GM19324 (cell line): Measurements from ENCODE around the gene INTS11.

Experiments
- ATAC-seq: cut with Tn5 transposase; IDR thresholded peaks from one replicate; pipeline ENCODE4 v1.9.1; 2021; ENCODE audit warnings: mild to moderate bottlenecking, moderate library complexity; ENCODE audit not compliant: unreplicated experiment, low FRiP score

Gene INTS11

GRCh38 chr1:1358433-1359271, 34.2 kb upstream of the INTS11 start, which contains the start of gene MXRA8:
Gene MXRA8, minus strand, starts transcription at chr1:1358555. Its CDS starts 51 bp downstream, at chr1:1358504.
- no peak for ATAC-seq

- no peak for ATAC-seq
Measured at GRCh38 chr1:1357871-1358432, 33.5 kb upstream of the INTS11 start.

- ATAC-seq = no peak
Measured at GRCh38 chr1:1356796-1357401, 32.4 kb upstream of the INTS11 start.

GRCh38 chr1:1356166-1356795, 31.8 kb upstream of the INTS11 start:
- ATAC-seq = no peak

- no peak for ATAC-seq
Measured at GRCh38 chr1:1355416-1355815, 31.0 kb upstream of the INTS11 start.

- ATAC-seq = no peak
Measured at GRCh38 chr1:1354271-1355247, 30.1 kb upstream of the INTS11 start.

GRCh38 chr1:1353389-1354151, 29.1 kb upstream of the INTS11 start:
- ATAC-seq = no peak

- no peak for ATAC-seq
Measured at GRCh38 chr1:1352786-1353388, 28.4 kb upstream of the INTS11 start.

GRCh38 chr1:1351511-1352427, 27.3 kb upstream of the INTS11 start:
- ATAC-seq = no peak

GRCh38 chr1:1349256-1350012, 25.0 kb upstream of the INTS11 start, which contains the start of gene DVL1:
Gene DVL1, minus strand, starts transcription at chr1:1349418. Its CDS starts 353 bp downstream, at chr1:1349065.
- ATAC-seq = peak; percentile 74

GRCh38 chr1:1348420-1349255, 24.2 kb upstream of the INTS11 start:
- peak; percentile 37 for ATAC-seq

GRCh38 chr1:1347663-1348419, 23.4 kb upstream of the INTS11 start:
- ATAC-seq = no peak

- ATAC-seq = no peak
Measured at GRCh38 chr1:1347026-1347595, 22.7 kb upstream of the INTS11 start.

GRCh38 chr1:1346501-1346890, 22.0 kb upstream of the INTS11 start:
- ATAC-seq = no peak

GRCh38 chr1:1345860-1346500, 21.5 kb upstream of the INTS11 start:
- ATAC-seq = no peak
